GM12878 (cell line): Measurements from ENCODE around the gene SORL1. TPM values are rescaled to one million over a fixed set of nuclear protein-coding genes. Genes with fewer than 3 reads are reported as not detected.

Source experiments
- BHLHE40 ChIP-seq, 2 experiments: fragments of 450-650 bp in 1 of 2; IDR thresholded peaks; 2 replicates each; pipeline ENCODE4 v1.6.1; 2011 to 2017; ENCODE audit warnings: low read depth in 2 of 2, borderline replicate concordance in 1 of 2, improper control_type of control experiment in 1 of 2, low read length in 1 of 2, mild to moderate bottlenecking in 1 of 2
- CBX5 ChIP-seq: sonication (generic); IDR thresholded peaks from 2 replicates; pipeline ENCODE4 v1.6.1; 2016; ENCODE audit warnings: low read depth, moderate library complexity, mild to moderate bottlenecking, inconsistent platforms
- CEBPB ChIP-seq, 2 experiments: fragments of 150-350 bp in 1 of 2; IDR thresholded peaks; 2 replicates each; pipeline ENCODE4 v1.6.1; 2012 to 2014; ENCODE audit warnings: low read depth in 2 of 2, low read length in 2 of 2, borderline replicate concordance in 1 of 2, inconsistent platforms in 1 of 2
- CREM ChIP-seq: IDR thresholded peaks from 2 replicates; pipeline ENCODE4 v1.6.1; 2014; ENCODE audit warnings: antibody characterized with exemption, low read depth
- GABPA ChIP-seq: IDR thresholded peaks from 2 replicates; pipeline ENCODE4 v1.6.1; 2014; ENCODE audit warnings: antibody characterized with exemption, low read depth, mild to moderate bottlenecking, inconsistent platforms
- MEF2A ChIP-seq: IDR thresholded peaks from 2 replicates; pipeline ENCODE4 v1.6.1; 2011; ENCODE audit warnings: low read depth, mild to moderate bottlenecking, low read length, moderate library complexity; ENCODE audit not compliant: insufficient read depth
- NFIC ChIP-seq: IDR thresholded peaks from 2 replicates; pipeline ENCODE4 v1.6.1; 2012; ENCODE audit warnings: low read depth, mild to moderate bottlenecking, inconsistent platforms, low read length, moderate library complexity
- POLR2AphosphoS2 ChIP-seq: IDR thresholded peaks from 2 replicates; pipeline ENCODE4 v1.6.1; 2011; ENCODE audit warnings: low read depth, mild to moderate bottlenecking, low read length, improper control_type of control experiment, moderate library complexity
- RAD21 ChIP-seq: IDR thresholded peaks from 2 replicates; pipeline ENCODE4 v1.6.1; 2011; ENCODE audit warnings: mild to moderate bottlenecking, low read depth, low read length, moderate library complexity; ENCODE audit not compliant: insufficient read depth
- RBBP5 ChIP-seq: fragments of 200-600 bp; sonication (generic); conservative IDR thresholded peaks from 2 replicates; pipeline ENCODE4 v1.6.1; 2016
- SKIL ChIP-seq: fragments of 450-650 bp; IDR thresholded peaks from 2 replicates; pipeline ENCODE4 v1.6.1; 2017; ENCODE audit warnings: mild to moderate bottlenecking, low read depth, inconsistent platforms; ENCODE audit not compliant: poor library complexity, severe bottlenecking
- ZNF24 ChIP-seq: fragments of 450-650 bp; IDR thresholded peaks from 2 replicates; pipeline ENCODE4 v1.6.1; 2017; ENCODE audit warnings: antibody characterized with exemption, mild to moderate bottlenecking
- ZSCAN29 ChIP-seq: fragments of 450-650 bp; IDR thresholded peaks from 2 replicates; pipeline ENCODE4 v1.6.1; 2017; ENCODE audit warnings: mild to moderate bottlenecking, moderate library complexity
- polyA plus RNA-seq, 11 experiments: library from polyadenylated mRNA; depleted of rRNA in 4 of 11; unstranded in 6 of 11; stranded (reverse) in 5 of 11; fragments of >200 nt; fragmentation: Nextera tagmentation in 4 of 11; fragmentation: Illumina TruSeq in 1 of 11; extraction: Ambion mirVana in 4 of 11; extraction: Trizol in 1 of 11; gene quantifications; 1 replicate in 1 of 11; 2 replicates in 10 of 11; pipeline versions ENCODE4 v1.2.1 to v1.2.3, GENCODE V29; 2011 to 2016; ENCODE audit warnings: inconsistent platforms in 2 of 11, missing spikeins in 2 of 11, low read depth in 1 of 11
- total RNA-seq, 4 experiments: library from RNA; depleted of rRNA in 3 of 4; stranded (reverse); fragments of >200 nt in 3 of 4; fragmentation: Illumina TruSeq in 1 of 4; extraction: Trizol in 1 of 4; gene quantifications; 2 replicates each; pipeline versions ENCODE4 v1.2.1 to v1.2.3, GENCODE V29; 2013 to 2021
- TF ChIP-seq, protein P1 (sequence below): fragments of 450-650 bp; formaldehyde crosslinking; IDR thresholded peaks from 2 replicates; pipeline ENCODE4 v1.4.0; 2022; ENCODE audit warnings: mild to moderate bottlenecking, moderate library complexity
- TF ChIP-seq, protein P2 (sequence below): fragments of 450-650 bp; IDR thresholded peaks from 2 replicates; pipeline ENCODE4 v1.6.1; 2016; ENCODE audit warnings: mild to moderate bottlenecking, moderate library complexity, borderline replicate concordance
- TF ChIP-seq, protein P3 (sequence below): IDR thresholded peaks from 2 replicates; pipeline ENCODE4 v1.6.1; 2011; ENCODE audit warnings: borderline replicate concordance, low read depth, mild to moderate bottlenecking, moderate library complexity, low read length; ENCODE audit not compliant: insufficient read depth, poor library complexity, severe bottlenecking
- TF ChIP-seq, protein P4 (sequence below): IDR thresholded peaks from 2 replicates; pipeline ENCODE4 v1.6.1; 2011; ENCODE audit warnings: borderline replicate concordance, low read depth, mild to moderate bottlenecking, moderate library complexity, mixed read lengths, low read length; ENCODE audit not compliant: insufficient read depth; ENCODE audit errors: extremely low read length

Gene SORL1
- total and polyA plus RNA-seq, 10 of the 15 experiments (the other 5 are each of a cell fraction or from before 2014, with no cell fraction given), result 20.2 to 107 (median 59.9) TPM

DNA sequence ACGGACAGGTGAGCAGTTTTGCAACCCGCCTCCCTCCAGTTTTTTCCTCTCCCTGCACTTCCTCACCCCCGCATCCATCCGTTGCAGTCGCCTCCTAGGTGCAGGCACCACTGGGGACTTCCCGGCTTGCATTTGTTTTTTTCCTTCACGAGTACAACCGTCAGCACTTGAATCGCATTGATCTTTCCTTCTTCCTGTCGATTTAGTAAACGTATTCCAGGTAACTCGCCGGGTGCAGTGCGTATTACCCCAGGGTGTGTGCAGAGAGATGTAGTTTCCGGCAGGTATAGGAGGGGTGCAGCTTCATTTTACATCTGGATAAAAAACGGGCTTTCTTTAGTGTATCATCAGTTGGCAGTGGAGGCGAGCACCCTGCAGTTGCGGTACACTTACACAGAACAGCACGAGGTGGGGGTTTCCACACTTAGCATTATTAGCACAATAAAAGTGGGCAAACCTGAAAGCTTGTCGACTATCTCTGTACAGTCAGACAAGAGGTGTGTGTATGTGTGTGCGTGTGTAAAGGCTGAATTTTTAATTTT lies 566 bp downstream of the SORL1 start, which contains the start of gene SORL1-AS1 (continued):
- TF ChIP-seq SKIL (peak; percentile 32), MEF2A (no peak), NFIC (no peak), RBBP5 (no peak), CEBPB (IDR thresholded peaks at IDR 0.05; ENCODE audit: borderline replicate concordance in 1 of 2, low read depth in 2 of 2, low read length in 2 of 2) (no peak), CREM (no peak), CBX5 (no peak), BHLHE40 (IDR thresholded peaks at IDR 0.05; ENCODE audit: borderline replicate concordance in 1 of 2, low read depth in 2 of 2, low read length in 1 of 2) (peak; percentile 78 to 83), POLR2AphosphoS2 (peak; percentile 60), ZNF24 (no peak), RAD21 (no peak), ZSCAN29 (no peak), GABPA (no peak)
- TF ChIP-seq, protein P1, sequence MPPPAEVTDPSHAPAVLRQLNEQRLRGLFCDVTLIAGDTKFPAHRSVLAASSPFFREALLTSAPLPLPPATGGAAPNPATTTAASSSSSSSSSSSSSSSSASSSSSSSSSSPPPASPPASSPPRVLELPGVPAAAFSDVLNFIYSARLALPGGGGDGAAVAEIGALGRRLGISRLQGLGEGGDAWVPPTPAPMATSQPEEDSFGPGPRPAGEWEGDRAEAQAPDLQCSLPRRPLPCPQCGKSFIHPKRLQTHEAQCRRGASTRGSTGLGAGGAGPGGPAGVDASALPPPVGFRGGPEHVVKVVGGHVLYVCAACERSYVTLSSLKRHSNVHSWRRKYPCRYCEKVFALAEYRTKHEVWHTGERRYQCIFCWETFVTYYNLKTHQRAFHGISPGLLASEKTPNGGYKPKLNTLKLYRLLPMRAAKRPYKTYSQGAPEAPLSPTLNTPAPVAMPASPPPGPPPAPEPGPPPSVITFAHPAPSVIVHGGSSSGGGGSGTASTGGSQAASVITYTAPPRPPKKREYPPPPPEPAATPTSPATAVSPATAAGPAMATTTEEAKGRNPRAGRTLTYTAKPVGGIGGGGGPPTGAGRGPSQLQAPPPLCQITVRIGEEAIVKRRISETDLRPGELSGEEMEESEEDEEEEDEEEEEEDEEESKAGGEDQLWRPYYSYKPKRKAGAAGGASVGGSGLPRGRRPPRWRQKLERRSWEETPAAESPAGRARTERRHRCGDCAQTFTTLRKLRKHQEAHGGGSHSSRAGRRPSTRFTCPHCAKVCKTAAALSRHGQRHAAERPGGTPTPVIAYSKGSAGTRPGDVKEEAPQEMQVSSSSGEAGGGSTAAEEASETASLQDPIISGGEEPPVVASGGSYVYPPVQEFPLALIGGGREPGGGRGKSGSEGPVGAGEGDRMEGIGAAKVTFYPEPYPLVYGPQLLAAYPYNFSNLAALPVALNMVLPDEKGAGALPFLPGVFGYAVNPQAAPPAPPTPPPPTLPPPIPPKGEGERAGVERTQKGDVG, result no peak
- TF ChIP-seq, protein P2, sequence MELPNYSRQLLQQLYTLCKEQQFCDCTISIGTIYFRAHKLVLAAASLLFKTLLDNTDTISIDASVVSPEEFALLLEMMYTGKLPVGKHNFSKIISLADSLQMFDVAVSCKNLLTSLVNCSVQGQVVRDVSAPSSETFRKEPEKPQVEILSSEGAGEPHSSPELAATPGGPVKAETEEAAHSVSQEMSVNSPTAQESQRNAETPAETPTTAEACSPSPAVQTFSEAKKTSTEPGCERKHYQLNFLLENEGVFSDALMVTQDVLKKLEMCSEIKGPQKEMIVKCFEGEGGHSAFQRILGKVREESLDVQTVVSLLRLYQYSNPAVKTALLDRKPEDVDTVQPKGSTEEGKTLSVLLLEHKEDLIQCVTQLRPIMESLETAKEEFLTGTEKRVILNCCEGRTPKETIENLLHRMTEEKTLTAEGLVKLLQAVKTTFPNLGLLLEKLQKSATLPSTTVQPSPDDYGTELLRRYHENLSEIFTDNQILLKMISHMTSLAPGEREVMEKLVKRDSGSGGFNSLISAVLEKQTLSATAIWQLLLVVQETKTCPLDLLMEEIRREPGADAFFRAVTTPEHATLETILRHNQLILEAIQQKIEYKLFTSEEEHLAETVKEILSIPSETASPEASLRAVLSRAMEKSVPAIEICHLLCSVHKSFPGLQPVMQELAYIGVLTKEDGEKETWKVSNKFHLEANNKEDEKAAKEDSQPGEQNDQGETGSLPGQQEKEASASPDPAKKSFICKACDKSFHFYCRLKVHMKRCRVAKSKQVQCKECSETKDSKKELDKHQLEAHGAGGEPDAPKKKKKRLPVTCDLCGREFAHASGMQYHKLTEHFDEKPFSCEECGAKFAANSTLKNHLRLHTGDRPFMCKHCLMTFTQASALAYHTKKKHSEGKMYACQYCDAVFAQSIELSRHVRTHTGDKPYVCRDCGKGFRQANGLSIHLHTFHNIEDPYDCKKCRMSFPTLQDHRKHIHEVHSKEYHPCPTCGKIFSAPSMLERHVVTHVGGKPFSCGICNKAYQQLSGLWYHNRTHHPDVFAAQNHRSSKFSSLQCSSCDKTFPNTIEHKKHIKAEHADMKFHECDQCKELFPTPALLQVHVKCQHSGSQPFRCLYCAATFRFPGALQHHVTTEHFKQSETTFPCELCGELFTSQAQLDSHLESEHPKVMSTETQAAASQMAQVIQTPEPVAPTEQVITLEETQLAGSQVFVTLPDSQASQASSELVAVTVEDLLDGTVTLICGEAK, result no peak
- TF ChIP-seq, protein P3, sequence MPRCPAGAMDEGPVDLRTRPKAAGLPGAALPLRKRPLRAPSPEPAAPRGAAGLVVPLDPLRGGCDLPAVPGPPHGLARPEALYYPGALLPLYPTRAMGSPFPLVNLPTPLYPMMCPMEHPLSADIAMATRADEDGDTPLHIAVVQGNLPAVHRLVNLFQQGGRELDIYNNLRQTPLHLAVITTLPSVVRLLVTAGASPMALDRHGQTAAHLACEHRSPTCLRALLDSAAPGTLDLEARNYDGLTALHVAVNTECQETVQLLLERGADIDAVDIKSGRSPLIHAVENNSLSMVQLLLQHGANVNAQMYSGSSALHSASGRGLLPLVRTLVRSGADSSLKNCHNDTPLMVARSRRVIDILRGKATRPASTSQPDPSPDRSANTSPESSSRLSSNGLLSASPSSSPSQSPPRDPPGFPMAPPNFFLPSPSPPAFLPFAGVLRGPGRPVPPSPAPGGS, result no peak
- TF ChIP-seq, protein P4, sequence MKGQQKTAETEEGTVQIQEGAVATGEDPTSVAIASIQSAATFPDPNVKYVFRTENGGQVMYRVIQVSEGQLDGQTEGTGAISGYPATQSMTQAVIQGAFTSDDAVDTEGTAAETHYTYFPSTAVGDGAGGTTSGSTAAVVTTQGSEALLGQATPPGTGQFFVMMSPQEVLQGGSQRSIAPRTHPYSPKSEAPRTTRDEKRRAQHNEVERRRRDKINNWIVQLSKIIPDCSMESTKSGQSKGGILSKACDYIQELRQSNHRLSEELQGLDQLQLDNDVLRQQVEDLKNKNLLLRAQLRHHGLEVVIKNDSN, result no peak
